A549 (cell line): ENCODE data around the gene STK33. TPM values are rescaled to one million over a fixed set of nuclear protein-coding genes. Genes with fewer than 3 reads are reported as not detected.

Experiments
- ATAC-seq, 2 experiments: fragments of 200-7000 bp in 1 of 2; fragments of >200 bp in 1 of 2; cut with Nextera tagmentation in 1 of 2; cut with Tn5 transposase in 1 of 2; 3 replicates each; pipeline versions ENCODE4 v1.8.0 to v1.9.1; 2018 to 2020; ENCODE audit warnings: mild to moderate bottlenecking in 1 of 2, moderate library complexity in 1 of 2
- CTCF ChIA-PET: fragments of 300-600 bp; sonication (Branson Sonifier 250); formaldehyde crosslinking; extraction: SDS; loops from one replicate; lab custom pipeline; 2021; ENCODE audit warnings: antibody characterized with exemption, inconsistent platforms; lab: Yijun Ruan, JAX
- POLR2A ChIA-PET: fragments of 350-600 bp; formaldehyde crosslinking; extraction: SDS; loops from one replicate; lab custom pipeline; 2021; ENCODE audit warnings: antibody characterized with exemption, inconsistent platforms; lab: Yijun Ruan, JAX
- DNase-seq, 2 experiments: peaks; one replicate each; pipeline versions ENCODE4 v3.0.0 to v3.0.0-alpha.2; 2011 to 2016; ENCODE audit warnings: low read depth in 1 of 2, low spot score in 1 of 2
- FAIRE-seq: peaks from 2 replicates; lab custom pipeline; 2011; peaks lifted over from hg19 to GRCh38; lab: Jason Lieb, UNC
- H3K27ac ChIP-seq, 2 experiments: fragments of >200 bp; sonication (Bioruptor Twin); formaldehyde crosslinking; 3 replicates each; pipeline ENCODE4 v1.5.1; 2016 to 2017
- H3K4me1 ChIP-seq: fragments of >200 bp; sonication (Bioruptor Twin); formaldehyde crosslinking; 3 replicates; pipeline ENCODE4 v1.6.1; 2016
- H3K4me2 ChIP-seq: fragments of >200 bp; sonication (Bioruptor Twin); formaldehyde crosslinking; 3 replicates; pipeline ENCODE4 v1.6.1; 2016
- H3K4me3 ChIP-seq: fragments of >200 bp; sonication (Bioruptor Twin); formaldehyde crosslinking; 3 replicates; pipeline ENCODE4 v1.5.1; 2016
- H3K9me3 ChIP-seq: fragments of >200 bp; sonication (Bioruptor Twin); formaldehyde crosslinking; 3 replicates; pipeline ENCODE4 v1.6.1; 2016
- CBX8 ChIP-seq: fragments of 200-600 bp; sonication (generic); IDR thresholded peaks from 2 replicates; pipeline ENCODE4 v1.6.1; 2016
- EHF ChIP-seq: fragments of 250-450 bp; sonication (Bioruptor Pico); IDR thresholded peaks from 2 replicates; pipeline ENCODE4 v1.5.0; 2020; ENCODE audit warnings: mild to moderate bottlenecking
- EHMT2 ChIP-seq: fragments of 200-600 bp; sonication (generic); IDR thresholded peaks from 2 replicates; pipeline ENCODE4 v1.6.1; 2016; ENCODE audit warnings: antibody characterized with exemption, low read depth, mild to moderate bottlenecking, moderate library complexity
- EP300 ChIP-seq, 2 experiments: fragments of >200 bp; sonication (Bioruptor Twin); formaldehyde crosslinking; IDR thresholded peaks; 2 replicates in 1 of 2; 3 replicates in 1 of 2; pipeline ENCODE4 v1.6.1; 2016 to 2017
- ESRRA ChIP-seq: fragments of 150-350 bp; IDR thresholded peaks from 2 replicates; pipeline ENCODE4 v1.6.1; 2014; ENCODE audit warnings: mild to moderate bottlenecking, low read length, borderline replicate concordance
- FOSL2 ChIP-seq, 2 experiments: fragments of 450-650 bp in 1 of 2; fragments of >200 bp in 1 of 2; sonication (Bioruptor Twin) in 1 of 2; formaldehyde crosslinking; IDR thresholded peaks; 2 replicates each; pipeline versions ENCODE4 v1.5.0 to v1.6.1; 2016 to 2020; ENCODE audit warnings: mild to moderate bottlenecking in 1 of 2, moderate library complexity in 1 of 2
- HDAC2 ChIP-seq: fragments of 200-600 bp; sonication (generic); IDR thresholded peaks from 2 replicates; pipeline ENCODE4 v1.6.1; 2016
- JUN ChIP-seq, 2 experiments: fragments of >200 bp; sonication (Bioruptor Twin); formaldehyde crosslinking; IDR thresholded peaks; 2 replicates in 1 of 2; 3 replicates in 1 of 2; pipeline ENCODE4 v1.6.1; 2016 to 2017
- MAFK ChIP-seq: fragments of 450-650 bp; IDR thresholded peaks from 2 replicates; pipeline ENCODE4 v1.6.1; 2014; ENCODE audit not compliant: partially characterized antibody
- MYC ChIP-seq: IDR thresholded peaks from 2 replicates; pipeline ENCODE4 v1.6.1; 2012; ENCODE audit warnings: mild to moderate bottlenecking, inconsistent platforms, low read length, improper control_type of control experiment, borderline replicate concordance
- RCOR1 ChIP-seq: fragments of 150-350 bp; IDR thresholded peaks from 2 replicates; pipeline ENCODE4 v1.6.1; 2014; ENCODE audit warnings: antibody characterized with exemption, low read length, low read depth
- REST ChIP-seq: fragments of 200-600 bp; sonication (generic); IDR thresholded peaks from 2 replicates; pipeline ENCODE4 v1.6.1; 2016; ENCODE audit warnings: antibody characterized with exemption, mild to moderate bottlenecking, moderate library complexity
- RFX5 ChIP-seq: fragments of 450-650 bp; IDR thresholded peaks from 2 replicates; pipeline ENCODE4 v1.7.1; 2014; ENCODE audit warnings: antibody characterized with exemption, mild to moderate bottlenecking, moderate library complexity
- SREBF2 ChIP-seq: fragments of 450-650 bp; IDR thresholded peaks from 2 replicates; pipeline ENCODE4 v1.6.1; 2014; ENCODE audit warnings: mild to moderate bottlenecking, moderate library complexity
- TP53 ChIP-seq: fragments of 250-450 bp; sonication (Bioruptor Pico); IDR thresholded peaks from 2 replicates; pipeline ENCODE4 v1.5.0; 2021; ENCODE audit warnings: mild to moderate bottlenecking, moderate library complexity
- USF2 ChIP-seq: fragments of 450-650 bp; IDR thresholded peaks from 2 replicates; pipeline ENCODE4 v1.6.1; 2014; ENCODE audit warnings: antibody characterized with exemption
- WGBS: methylation state at CpG from one replicate; pipeline ENCODE4 v1.1.6; 2017; ENCODE audit errors: missing lambda C conversion rate; 5-methylcytosine and 5-hydroxymethylcytosine counted together
- polyA plus RNA-seq, 4 experiments: library from polyadenylated mRNA; depleted of rRNA in 3 of 4; stranded (reverse); fragments of >200 nt; fragmentation: RNase III in 1 of 4; extraction: RNeasy Plus Mini Kit Qiagen cat#74134 plus additional on column Dnase treatment in 1 of 4; gene quantifications; 2 replicates in 3 of 4; 3 replicates in 1 of 4; pipeline ENCODE4 v1.2.3, GENCODE V29; 2011 to 2017

Gene STK33
- polyA plus RNA-seq, 2 of the 4 experiments (the other 2 are of a cell fraction): 5.2 to 5.8 TPM

- TF ChIP-seq SREBF2: no peak
- TF ChIP-seq EHMT2: no peak
- TF ChIP-seq JUN (IDR thresholded peaks at IDR 0.05): no peak
- TF ChIP-seq HDAC2: no peak
- TF ChIP-seq FOSL2 (IDR thresholded peaks at IDR 0.05): no peak
- no peak for TF ChIP-seq FOSL2 (CRISPR knock-in tag; IDR thresholded peaks at IDR 0.05)
- no peak for TF ChIP-seq EHF (CRISPR knock-in tag)
- no peak for TF ChIP-seq TP53 (CRISPR knock-in tag)
- no peak for TF ChIP-seq ESRRA
- TF ChIP-seq MAFK: no peak
These were observed 21.4 kb upstream of the STK33 start (continued) for GRCh38 chr11:8615291-8616032.

GRCh38 chr11:8614497-8614896, 20.5 kb upstream of the STK33 start:
- no peak for DNase-seq
- Histone ChIP-seq H3K4me3 (no peak overlapping the region), H3K27ac (no peak overlapping the region), H3K4me2 (no peak overlapping the region), H3K4me1 (no peaks in the 10 kb centered on the region), H3K9me3 (no peaks in the 10 kb centered on the region)
- POLR2A ChIA-PET: no interaction called here
- no peak for TF ChIP-seq CBX8
- no peak for ATAC-seq
- CTCF ChIA-PET: no interaction called here
- no peak for FAIRE-seq
- 85% methylated on average over 4 of the region's 4 CpGs for WGBS

GRCh38 chr11:8613036-8613435, 19.0 kb upstream of the STK33 start:
- FAIRE-seq: no peak
- no peak for ATAC-seq
- Histone ChIP-seq H3K4me2 (no peak overlapping the region), H3K4me1 (peaks cover 9% of the 10 kb centered on the region; the same call in 2 of the 3 replicates), H3K4me3 (no peak overlapping the region), H3K27ac (no peak overlapping the region), H3K9me3 (no peaks in the 10 kb centered on the region)
- POLR2A ChIA-PET: no interaction called here
- CTCF ChIA-PET: interaction anchor here (0.6 to 1.6 kb wide), 8 partner anchors 9 to 346 kb away, joined by 3 to 5 read pairs (median 4); no protein-coding TSS in a partner anchor
- WGBS: 100% methylated on average over 1 of the region's 1 CpG
- DNase-seq: no peak
- TF ChIP-seq EHMT2: no peak
- TF ChIP-seq ESRRA: no peak
- no peak for TF ChIP-seq EHF (CRISPR knock-in tag)
- TF ChIP-seq USF2: no peak
- no peak for TF ChIP-seq RFX5
- TF ChIP-seq MYC: no peak
- TF ChIP-seq RCOR1: no peak
- no peak for TF ChIP-seq EP300 (IDR thresholded peaks at IDR 0.05)

GRCh38 chr11:8612522-8612921, 18.5 kb upstream of the STK33 start:
- Histone ChIP-seq H3K4me3 (no peak overlapping the region), H3K4me2 (no peak overlapping the region), H3K9me3 (no peaks in the 10 kb centered on the region), H3K4me1 (peaks cover 9% of the 10 kb centered on the region; the same call in 2 of the 3 replicates), H3K27ac (no peak overlapping the region)
- DNase-seq: no peak
- ChIA-PET CTCF (interaction anchor here (0.8 to 1.6 kb wide), 7 partner anchors 8 to 480 kb away, joined by 3 to 5 read pairs (median 3); no protein-coding TSS in a partner anchor), POLR2A (no interaction called here)
- ATAC-seq: no peak
- WGBS: 89% methylated on average over 5 of the region's 5 CpGs
- no peak for TF ChIP-seq REST
- no peak for FAIRE-seq
